KBM-7 (cell line): ENCODE measurements around the gene HAGH.
A peak's percentile ranks its signal among the peaks of the same experiment; 100 is the strongest.

ENCODE experiments used
- DNase-seq: peaks from one replicate; pipeline ENCODE4 v3.0.0-alpha.2; 2015
- in situ Hi-C: fragments of 300-500 bp; cut with MboI; formaldehyde crosslinking; loops from 2 replicates; pipeline ENCODE4 v1.14.3; 2020; ENCODE audit warnings: low sequenced_read_pairs, low pct_unique_long_range_greater_than_20kb, mixed read lengths

Gene HAGH

GRCh38 chr16:1790611-1791255 is 35.9 kb downstream of the HAGH start:
- no peak for DNase-seq
- in situ Hi-C loops, result no loop called here

DNA sequence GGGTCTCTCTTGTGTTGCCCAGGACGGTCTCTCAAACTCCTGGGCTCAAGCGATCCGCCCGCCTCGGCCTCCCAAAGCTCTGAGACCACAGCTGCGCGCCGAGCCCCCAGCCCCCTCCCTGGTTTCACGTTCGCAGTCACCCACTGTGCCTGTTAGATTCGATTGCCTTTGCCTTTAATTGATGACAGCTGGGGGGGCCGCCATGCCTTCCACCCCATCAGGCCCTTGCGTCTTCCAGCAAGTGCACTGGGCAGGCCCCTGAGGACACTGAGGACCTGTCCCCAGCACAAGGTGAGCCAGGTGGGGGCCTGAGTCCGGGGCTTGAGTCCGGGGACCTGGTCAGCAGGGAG is 36.4 kb downstream of the HAGH start:
- no peak for DNase-seq

GRCh38 chr16:1789643-1790045 is 37.0 kb downstream of the HAGH start:
- in situ Hi-C loops, result no loop called here
- no peak for DNase-seq

More for the DNA sequence above, 36.4 kb downstream of the HAGH start:
- in situ Hi-C loops, result no loop called here

DNA sequence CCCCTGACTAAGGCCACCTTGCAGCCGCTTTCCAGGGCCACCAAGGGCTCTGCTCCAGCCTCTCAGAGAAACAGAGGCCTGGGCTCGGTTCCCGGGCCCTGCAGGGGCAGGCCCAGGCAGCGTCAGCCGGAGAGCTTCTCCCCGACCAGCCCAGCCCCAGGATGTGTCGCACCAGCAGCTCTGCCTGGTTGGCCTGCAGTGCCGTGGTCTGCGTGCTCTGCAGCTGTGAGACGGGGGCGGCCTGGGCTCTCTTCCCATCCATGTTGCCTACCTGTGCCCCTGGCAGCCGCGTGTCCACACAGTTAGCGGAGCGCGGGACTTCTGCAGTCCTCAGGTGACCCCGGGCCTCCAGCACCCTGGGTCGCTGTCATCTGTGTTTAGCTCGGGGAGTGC is 37.9 kb downstream of the HAGH start:
- DNase-seq, result no peak
- in situ Hi-C loops, result no loop called here

- in situ Hi-C loops, result no loop called here
These were observed 38.4 kb downstream of the HAGH start for GRCh38 chr16:1788095-1788707.

GRCh38 chr16:1787322-1788094 is 39.1 kb downstream of the HAGH start:
- in situ Hi-C loops, result no loop called here
- no peak for DNase-seq

More at GRCh38 chr16:1788095-1788707, 38.4 kb downstream of the HAGH start:
- DNase-seq, result no peak

- DNase-seq, result no peak
- in situ Hi-C loops, result no loop called here
These were observed 39.6 kb downstream of the HAGH start for GRCh38 chr16:1787056-1787321.

GRCh38 chr16:1786242-1787055 is 40.2 kb downstream of the HAGH start:
- no peak for DNase-seq
- in situ Hi-C loops, result no loop called here

- DNase-seq, result no peak
- in situ Hi-C loops, result no loop called here
These were observed 40.8 kb downstream of the HAGH start for GRCh38 chr16:1785846-1786170.

- no peak for DNase-seq
- in situ Hi-C loops, result no loop called here
These were observed 41.4 kb downstream of the HAGH start for GRCh38 chr16:1784977-1785845.

DNA sequence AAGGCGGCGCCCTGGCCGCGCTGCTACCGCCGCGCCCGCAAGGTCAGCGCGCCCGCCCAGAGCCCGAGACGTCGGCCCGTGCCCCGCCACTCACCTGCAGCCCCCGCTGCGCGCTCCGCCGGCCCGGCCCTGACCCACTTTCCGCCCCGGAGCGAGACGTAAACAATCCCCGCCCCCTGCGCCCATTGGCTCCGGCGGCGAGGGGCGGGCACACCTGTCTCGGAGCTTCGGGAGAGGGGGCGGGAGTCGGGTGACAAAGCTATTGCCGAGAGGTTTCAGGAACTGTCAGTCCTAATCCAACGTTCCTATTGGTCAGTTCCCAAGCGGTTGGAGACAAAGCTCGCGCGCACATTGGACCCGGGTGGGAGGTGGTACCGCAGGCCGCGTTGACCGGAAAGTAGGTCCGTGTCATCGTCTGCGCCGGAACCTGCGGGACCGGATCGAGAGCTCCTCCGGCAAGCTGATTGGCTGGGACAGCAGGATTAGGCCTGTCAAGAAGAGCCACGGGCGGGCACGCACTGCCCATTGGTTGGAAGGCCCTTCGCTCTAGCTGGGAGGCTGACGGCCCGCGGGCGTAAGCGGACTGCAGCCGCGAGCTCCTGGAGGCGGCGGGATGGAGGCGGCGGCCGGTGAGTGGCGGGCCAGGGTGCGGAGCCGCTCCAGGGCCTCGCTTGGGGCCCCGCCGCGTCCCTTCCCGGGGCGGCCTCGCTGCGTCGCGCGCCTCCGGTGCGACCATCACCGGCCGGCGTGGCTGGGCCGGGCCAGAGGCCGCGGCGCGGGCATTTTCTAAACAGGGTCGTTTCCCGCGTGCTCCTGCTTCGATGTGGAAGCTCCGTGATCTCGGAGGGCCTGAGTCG is 44.0 kb downstream of the HAGH start, which contains the start of the genes NUBP2 and SPSB3:
TSS of gene NUBP2 (plus strand) at position 553 of the 857 bp plus-strand sequence. CDS start at position 614, 61 bp downstream.
TSS of gene SPSB3 (minus strand) at position 164 of the 857 bp plus-strand sequence. CDS start 1,088 bp downstream, outside the sequence.
- DNase-seq, result peak; percentile 99
- in situ Hi-C loops, result no loop called here

DNA sequence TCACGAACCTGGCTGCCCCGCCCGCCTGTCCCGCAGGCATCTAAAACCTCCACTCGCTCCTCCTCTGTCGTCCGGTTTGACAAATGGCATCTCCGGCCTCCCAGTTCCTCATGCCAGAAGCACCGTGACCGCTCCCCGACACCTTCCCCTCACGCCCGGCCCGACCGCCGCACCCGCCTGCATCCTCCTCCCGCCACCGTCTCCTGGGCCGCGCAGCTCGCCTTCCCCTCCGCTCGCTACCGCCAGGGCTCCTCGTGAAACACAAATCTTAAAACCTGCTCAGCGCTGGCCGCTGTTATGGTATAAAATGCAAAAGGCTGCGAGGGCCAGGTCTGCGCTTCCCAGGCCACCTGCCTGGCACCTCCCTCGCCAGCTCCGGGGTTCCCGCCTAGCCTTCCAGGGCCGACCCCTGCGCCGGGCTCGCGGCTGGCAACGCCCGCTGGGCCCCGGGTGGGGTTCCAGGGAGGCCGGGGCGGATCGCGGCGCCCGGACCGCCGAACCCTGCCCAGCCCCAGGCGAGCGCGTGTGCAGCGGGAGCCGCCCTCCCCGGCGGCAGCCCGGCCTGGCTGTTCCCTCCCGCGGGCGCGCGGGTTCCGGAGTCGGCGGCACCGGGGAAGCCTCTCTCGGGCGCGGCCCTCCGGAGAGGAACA is 44.7 kb downstream of the HAGH start:
- in situ Hi-C loops, result no loop called here
- DNase-seq, result peak; percentile 39

GRCh38 chr16:1781254-1781653 is 45.4 kb downstream of the HAGH start:
- no peak for DNase-seq
- in situ Hi-C loops, result no loop called here

- in situ Hi-C loops, result no loop called here
- no peak for DNase-seq
These were observed 46.0 kb downstream of the HAGH start for GRCh38 chr16:1780677-1781072.

DNA sequence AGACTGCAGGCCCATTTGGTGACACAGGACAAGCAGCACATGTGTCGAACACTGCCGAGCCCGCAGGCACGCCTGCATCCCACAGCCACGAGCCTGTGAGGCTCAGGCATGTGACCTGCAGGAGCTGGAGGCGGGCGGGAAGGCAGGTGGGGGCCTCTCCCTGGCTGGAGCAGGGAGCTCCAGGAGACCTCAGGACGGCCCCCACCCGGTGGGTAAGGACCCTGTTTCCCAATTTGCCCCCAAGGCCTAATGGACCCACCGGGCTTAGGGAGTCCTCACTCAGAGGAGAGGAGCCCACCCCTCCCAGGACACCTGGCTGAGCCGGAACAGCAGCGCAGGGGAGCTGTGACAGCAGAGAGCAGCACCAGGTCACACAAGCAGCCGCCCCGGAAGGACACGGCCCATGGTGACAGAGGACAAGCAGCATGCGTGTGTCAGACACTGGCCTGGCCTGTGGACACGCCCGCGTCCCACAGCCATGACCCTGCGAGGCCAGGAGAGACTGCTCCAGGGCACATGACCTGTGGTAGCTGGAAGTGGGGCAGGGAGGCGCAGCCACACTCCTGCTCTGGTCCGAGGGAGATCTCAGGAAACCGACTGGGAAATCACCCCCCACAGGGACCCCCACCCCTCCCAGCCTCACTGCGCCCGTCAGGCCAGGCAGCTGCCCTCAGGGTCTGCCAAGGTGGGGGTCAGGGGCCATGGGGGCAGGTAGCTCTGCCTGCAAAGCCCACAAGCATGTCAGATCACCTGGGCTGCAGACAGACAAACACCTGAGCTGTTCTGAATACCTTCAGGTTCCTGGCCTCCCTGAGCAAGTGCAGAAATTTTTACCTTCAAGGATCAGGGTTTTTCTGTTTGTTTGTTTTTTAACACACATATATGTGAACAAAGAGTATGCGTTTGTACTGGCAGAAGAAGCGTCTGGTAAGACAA is 46.6 kb downstream of the HAGH start:
- DNase-seq, result no peak
- in situ Hi-C loops, result no loop called here

DNA sequence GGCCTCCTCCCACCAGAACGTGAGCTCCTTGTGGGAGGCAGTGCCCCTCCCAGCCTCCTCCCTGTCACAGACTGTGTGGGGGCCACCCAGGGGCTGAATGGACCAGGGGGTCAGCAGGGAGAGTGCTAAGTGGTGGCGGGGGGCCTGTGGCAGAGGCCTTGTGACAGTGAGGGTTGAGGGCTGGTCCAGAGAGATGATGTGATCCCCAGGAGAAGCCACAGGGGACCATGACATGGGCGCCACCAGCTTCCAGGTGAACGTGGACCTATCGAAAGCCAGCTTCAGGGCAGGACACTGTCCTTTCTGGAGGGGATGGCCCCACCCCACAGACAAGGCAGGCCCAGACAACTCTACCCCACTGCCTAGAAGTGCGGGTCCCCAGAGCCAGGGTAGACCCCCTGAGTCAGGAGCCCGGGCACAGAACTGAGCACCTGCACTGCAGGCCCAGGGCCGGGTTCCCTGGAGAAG is 47.4 kb downstream of the HAGH start:
- in situ Hi-C loops, result no loop called here
- no peak for DNase-seq
